ENCODE results near the gene MMP12. TPM values are rescaled to one million over a fixed set of nuclear protein-coding genes. Genes with fewer than 3 reads are reported as not detected.

Gene MMP12
- total RNA-seq, 2 donors from 2014 or later: not detected

DNA sequence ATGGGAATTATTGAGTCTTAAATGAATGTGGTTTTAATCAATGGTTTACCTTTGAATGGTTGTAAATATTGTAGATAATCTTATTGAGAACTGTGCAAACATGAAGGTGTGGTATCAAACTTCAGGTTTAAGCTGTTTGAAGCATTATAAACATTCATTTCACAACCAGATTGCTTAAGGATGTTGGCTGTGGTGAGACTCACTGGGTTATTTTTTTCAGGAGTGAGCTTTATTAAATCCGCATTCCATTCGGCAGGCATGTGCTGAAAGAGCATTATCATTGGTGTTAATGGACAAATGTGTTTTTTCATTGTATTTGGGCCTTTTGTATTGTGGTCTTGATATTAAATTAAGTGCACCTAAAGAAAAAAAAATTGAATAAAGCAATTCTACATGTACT is 41.1 kb downstream of the MMP12 start:
- Histone ChIP-seq H3K27ac (no peak overlapping the region), H3K4me3 (no peak overlapping the region), H3K9me3 (no peaks in the 10 kb centered on the region), H3K27me3 (no peaks in the 10 kb centered on the region), H3K36me3 (no peaks in the 10 kb centered on the region), H3K4me1 (no peaks in the 10 kb centered on the region)
- no peak for DNase-seq (ENCODE audit: low spot score)
- TF ChIP-seq CTCF (IDR thresholded peaks at IDR 0.05): no peak

DNA sequence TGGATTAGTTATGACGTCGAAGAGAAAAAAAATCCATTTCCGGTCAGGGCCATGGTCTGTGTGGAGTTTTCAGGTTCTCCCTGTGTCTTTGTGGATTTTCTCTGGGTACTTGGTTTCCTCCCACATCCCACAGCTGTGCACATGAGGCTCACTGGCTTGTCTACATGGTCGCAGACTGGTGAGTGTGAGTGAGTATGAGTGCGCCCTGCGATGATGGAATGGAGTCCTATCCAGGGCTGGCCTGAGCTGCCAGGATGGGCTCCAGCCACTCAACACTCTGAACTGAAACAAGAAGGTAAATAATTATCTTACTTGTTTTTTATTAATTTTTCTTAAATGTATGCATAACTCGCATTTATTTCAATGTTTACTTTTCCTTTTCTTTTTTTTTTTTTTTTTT is 42.2 kb downstream of the MMP12 start:
- no peaks in the 10 kb centered on the region for H3K4me1 ChIP-seq
- no peak for DNase-seq (ENCODE audit: low spot score)
- TF ChIP-seq CTCF (IDR thresholded peaks at IDR 0.05): no peak
- no peak overlapping the region for H3K27ac ChIP-seq
- no peaks in the 10 kb centered on the region for H3K9me3 ChIP-seq
- no peaks in the 10 kb centered on the region for H3K36me3 ChIP-seq
- H3K4me3 ChIP-seq: no peak overlapping the region
- no peaks in the 10 kb centered on the region for H3K27me3 ChIP-seq

DNA sequence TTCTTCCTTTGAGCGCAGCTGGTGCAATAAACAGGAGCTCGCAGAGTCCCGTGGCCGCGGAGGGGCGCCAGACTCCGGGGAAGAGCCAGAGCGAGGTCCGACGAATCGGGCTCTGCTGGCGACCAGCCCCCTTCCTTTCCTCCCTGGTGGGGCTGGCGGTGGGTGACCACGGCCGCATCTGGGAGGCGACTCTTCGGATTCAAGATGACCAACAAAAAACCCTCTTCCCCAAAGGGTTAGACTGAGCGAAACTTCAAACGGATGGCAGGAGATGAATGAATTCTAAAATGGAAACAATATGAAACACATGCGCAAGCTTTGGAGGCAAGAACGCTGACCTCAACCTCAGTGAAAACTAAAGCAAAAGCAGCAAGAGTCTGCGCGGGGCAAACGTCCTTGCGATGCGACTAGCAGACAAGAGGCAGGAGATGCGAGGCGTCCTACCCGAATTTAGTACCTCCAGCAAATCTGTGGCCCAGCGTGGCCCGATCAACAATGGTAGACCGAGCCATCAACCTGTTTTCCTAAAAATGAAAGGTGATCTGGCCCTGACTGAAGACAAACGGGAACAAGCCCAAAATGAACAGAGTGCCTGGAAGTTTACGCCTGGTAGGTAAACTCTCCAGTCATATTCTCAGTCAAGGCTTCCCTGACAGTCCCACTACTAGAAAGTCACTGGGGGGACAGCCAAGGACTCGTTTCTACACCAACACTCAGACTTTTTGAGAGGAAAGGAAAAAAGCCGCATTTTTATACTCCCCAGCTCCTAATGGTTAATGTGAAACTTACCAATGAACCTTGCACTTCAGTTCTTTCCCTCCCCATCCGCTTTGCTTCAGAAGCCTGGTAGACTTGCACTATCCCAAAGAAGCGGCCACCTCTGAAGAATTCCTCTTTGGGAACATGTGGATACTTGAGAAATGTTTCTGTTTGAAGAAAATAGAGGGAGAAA is 43.0 kb downstream of the MMP12 start:
- H3K9me3 ChIP-seq: no peaks in the 10 kb centered on the region
- no peaks in the 10 kb centered on the region for H3K27me3 ChIP-seq
- H3K4me1 ChIP-seq: no peaks in the 10 kb centered on the region
- TF ChIP-seq CTCF (IDR thresholded peaks at IDR 0.05): no peak
- no peak for DNase-seq (ENCODE audit: low spot score)
- no peak overlapping the region for H3K27ac ChIP-seq
- no peak overlapping the region for H3K4me3 ChIP-seq
- no peaks in the 10 kb centered on the region for H3K36me3 ChIP-seq

DNA sequence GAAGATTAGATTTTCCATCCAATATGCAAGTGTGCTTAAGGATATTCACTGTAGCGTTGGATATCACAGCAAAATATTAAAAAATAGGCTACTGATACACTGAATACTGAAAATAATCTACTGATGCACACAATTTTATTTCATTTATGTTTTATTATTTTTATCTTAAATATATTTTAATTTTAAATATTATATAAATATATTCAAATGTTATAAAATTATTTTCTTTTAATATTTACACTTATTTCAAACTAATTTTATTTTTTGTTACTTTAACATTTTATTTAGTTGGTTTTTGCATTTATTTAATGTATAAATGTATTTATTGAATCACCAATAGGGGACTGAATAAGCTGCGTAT is 43.7 kb downstream of the MMP12 start:
- Histone ChIP-seq H3K4me1 (no peaks in the 10 kb centered on the region), H3K36me3 (no peaks in the 10 kb centered on the region), H3K27me3 (no peaks in the 10 kb centered on the region), H3K9me3 (no peaks in the 10 kb centered on the region), H3K4me3 (no peak overlapping the region), H3K27ac (no peak overlapping the region)
- DNase-seq (ENCODE audit: low spot score): no peak
- peak in 1 of 2 donors; percentile 15 for TF ChIP-seq CTCF (IDR thresholded peaks at IDR 0.05)

DNA sequence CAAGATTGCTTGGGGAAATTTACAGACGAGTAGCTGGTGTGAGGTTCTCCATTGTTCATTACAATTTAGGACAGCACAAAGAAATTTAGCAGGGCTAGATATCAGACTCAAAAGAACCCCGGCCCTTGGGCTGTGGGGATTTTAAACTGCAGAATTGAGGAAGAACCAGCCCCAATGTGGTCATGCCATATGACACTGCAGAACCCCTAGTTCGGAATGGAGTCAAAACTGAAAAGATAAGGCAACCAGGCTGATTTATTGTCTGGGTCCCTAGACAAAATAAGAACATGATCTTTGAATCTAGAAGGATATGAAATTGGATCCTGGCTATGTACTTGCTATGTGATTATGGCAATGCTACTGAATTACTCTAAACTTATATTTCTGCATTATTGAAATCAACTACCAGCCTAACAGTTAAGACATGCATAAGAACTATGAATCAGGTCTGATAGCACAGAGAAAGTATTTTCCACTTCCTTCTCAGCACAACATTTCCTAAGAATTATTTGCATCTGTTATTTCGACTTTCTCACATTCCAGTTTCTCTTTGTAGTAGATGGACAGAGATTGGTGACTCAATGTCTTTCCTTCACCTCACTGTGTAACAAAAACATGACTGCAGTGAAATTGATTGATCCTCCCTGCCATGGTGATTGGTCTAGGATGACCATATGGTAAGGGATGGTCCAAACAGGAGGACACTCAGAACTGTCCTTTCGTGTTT is 44.6 kb downstream of the MMP12 start:
- Histone ChIP-seq H3K4me3 (no peak overlapping the region), H3K27me3 (no peaks in the 10 kb centered on the region), H3K9me3 (no peaks in the 10 kb centered on the region), H3K36me3 (no peaks in the 10 kb centered on the region), H3K27ac (no peak overlapping the region), H3K4me1 (no peaks in the 10 kb centered on the region)
- no peak for DNase-seq (ENCODE audit: low spot score)
- no peak for TF ChIP-seq CTCF (IDR thresholded peaks at IDR 0.05)

All from right atrium auricular region (tissue), 2 donors.